ENCODE results near the gene SIGLEC15.

SIGLEC15 gene

GRCh38 chr18:45825258-45826044, at the start of gene SIGLEC15:
Gene SIGLEC15, plus strand, starts transcription at chr18:45825675. Its CDS starts 54 bp downstream, at chr18:45825729.
- H3K27ac ChIP-seq: no peak within 1 kb of the TSS
- TF ChIP-seq CTCF (conservative IDR thresholded peaks at IDR 0.05): no peak

- no peak for TF ChIP-seq CTCF (conservative IDR thresholded peaks at IDR 0.05)
- peak overlapping the region; percentile 84 for H3K27ac ChIP-seq
Observed at GRCh38 chr18:45775743-45776142, 49.7 kb upstream of the SIGLEC15 start.

GRCh38 chr18:45777393-45777792, 48.1 kb upstream of the SIGLEC15 start:
- no peak for TF ChIP-seq CTCF (conservative IDR thresholded peaks at IDR 0.05)
- peak overlapping the region; percentile 84 for H3K27ac ChIP-seq

DNA sequence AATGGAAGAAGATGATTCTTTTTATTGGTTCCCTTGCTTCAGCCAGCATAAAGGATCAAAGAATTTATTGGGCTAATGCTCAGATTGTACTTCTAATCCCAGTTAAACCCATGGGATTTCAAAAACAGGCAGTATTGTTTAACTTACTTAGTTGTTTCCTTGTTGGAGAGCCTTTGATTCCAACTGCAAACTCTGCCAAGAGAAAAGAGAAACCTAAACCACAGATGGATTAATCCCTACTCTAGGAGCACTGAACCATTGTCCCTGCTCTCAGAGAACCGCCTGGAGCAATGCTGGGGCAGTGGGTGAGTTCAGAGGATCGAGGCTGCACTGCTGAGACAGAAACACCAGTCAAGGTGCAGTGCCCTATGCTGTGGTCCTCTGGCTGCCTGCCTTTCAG, 44.9 kb upstream of the SIGLEC15 start:
- no peak for TF ChIP-seq CTCF (conservative IDR thresholded peaks at IDR 0.05)
- peak overlapping the region; percentile 84 for H3K27ac ChIP-seq

DNA sequence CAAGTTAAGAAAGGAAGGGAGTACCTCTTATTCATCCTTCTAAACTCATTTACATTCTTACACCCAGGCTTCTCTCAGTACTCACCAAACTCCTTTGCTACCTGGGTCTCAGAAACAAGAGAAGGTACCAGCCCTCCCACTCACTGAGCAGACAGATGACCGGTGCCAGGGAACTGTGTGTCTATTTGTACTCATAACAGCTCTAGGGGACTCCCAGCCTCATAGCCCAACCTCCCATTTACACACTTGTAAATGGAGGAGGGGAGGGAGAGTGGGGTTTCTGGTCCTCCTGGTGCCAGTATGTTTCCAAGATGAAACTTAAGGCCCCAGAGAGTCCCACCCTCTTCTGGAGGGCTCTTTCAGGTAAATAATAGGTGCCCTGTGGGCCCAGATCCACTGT, 42.8 kb upstream of the SIGLEC15 start:
- no peak for TF ChIP-seq CTCF (conservative IDR thresholded peaks at IDR 0.05)
- H3K27ac ChIP-seq: peak overlapping the region; percentile 84

DNA sequence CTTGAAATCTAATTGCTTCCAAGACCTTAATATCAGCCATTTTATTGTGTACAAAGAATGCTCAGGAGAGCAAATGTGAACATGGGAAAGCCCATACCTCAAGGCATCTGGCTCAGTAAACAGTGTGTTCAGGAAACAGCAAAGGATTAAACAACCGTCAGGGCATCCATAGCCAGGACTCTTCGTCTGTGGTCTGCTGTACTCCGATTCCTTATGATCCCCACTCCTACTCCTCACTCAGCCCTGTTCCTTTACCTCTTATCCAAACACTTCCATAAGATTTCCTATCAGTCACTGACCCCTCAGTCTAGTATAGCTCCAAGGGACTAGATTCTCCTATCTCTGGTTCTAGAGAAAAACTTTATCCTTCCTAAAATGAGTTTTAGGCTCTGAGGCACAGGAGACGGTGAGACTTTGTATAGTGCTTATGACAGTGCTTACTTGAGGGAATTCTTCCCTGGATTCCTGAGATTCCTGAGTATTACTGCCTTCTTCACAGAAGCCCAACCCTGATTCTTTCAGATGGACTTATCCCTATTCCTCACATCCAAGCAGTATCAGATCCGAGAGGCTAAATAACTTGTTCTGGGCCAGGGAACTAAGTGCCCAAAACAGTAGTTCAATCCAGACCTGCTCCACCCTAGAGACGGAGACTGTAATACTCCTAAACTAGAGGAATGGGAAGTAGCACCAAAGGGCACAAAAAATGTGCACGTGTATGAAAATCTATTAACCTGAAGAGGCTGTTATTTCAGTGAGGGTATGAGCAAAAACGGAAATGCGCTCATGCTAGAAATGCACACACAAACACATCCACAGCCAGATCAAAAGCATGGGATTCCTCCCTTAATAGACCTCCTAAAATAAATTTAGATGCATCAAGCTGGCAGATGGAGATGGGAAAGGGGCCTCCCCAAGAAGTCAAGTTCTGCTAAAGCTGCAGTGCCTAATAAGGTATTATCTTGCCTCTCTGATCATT, 42.1 kb upstream of the SIGLEC15 start:
- no peak for TF ChIP-seq CTCF (conservative IDR thresholded peaks at IDR 0.05)
- peak overlapping the region; percentile 84 for H3K27ac ChIP-seq

- H3K27ac ChIP-seq: no peak overlapping the region
- no peak for TF ChIP-seq CTCF (conservative IDR thresholded peaks at IDR 0.05)
Observed at GRCh38 chr18:45785134-45785533, 40.3 kb upstream of the SIGLEC15 start.

All from VCaP (cell line).